HepG2 (cell line): Measurements from ENCODE around the gene RRP12. TPM values are rescaled to one million over a fixed set of nuclear protein-coding genes. Genes with fewer than 3 reads are reported as not detected.
A peak's percentile ranks its signal among the peaks of the same experiment; 100 is the strongest.

ENCODE experiments used
- ARID5B ChIP-seq: IDR thresholded peaks from 2 replicates; pipeline ENCODE4 v1.4.0; 2020; ENCODE audit warnings: mild to moderate bottlenecking, missing genetic modification reagents
- CEBPB ChIP-seq: IDR thresholded peaks from 2 replicates; pipeline ENCODE4 v1.6.1; 2011; ENCODE audit warnings: low read depth, low read length, improper control_type of control experiment, borderline replicate concordance
- DNMT3B ChIP-seq: conservative IDR thresholded peaks from 2 replicates; pipeline ENCODE4 v1.6.1; 2016; ENCODE audit warnings: missing biosample characterization, control low read depth
- DZIP1 ChIP-seq: sonication (generic); formaldehyde crosslinking; IDR thresholded peaks from 2 replicates; pipeline ENCODE4 v1.5.0; 2020; ENCODE audit warnings: mild to moderate bottlenecking, missing genetic modification reagents
- HNF1B ChIP-seq: sonication (generic); formaldehyde crosslinking; IDR thresholded peaks from 2 replicates; pipeline ENCODE4 v1.5.1; 2020; ENCODE audit warnings: mild to moderate bottlenecking, moderate library complexity, missing genetic modification reagents
- HOXA3 ChIP-seq: sonication (generic); formaldehyde crosslinking; IDR thresholded peaks from 2 replicates; pipeline ENCODE4 v1.5.0; 2020; ENCODE audit warnings: missing genetic modification reagents
- KMT2A ChIP-seq: sonication (generic); formaldehyde crosslinking; IDR thresholded peaks from 2 replicates; pipeline ENCODE4 v1.4.0; 2020; ENCODE audit warnings: missing genetic modification reagents
- NR2F1 ChIP-seq, 2 experiments: fragments of 450-650 bp in 1 of 2; formaldehyde crosslinking in 1 of 2; IDR thresholded peaks; 2 replicates each; pipeline versions ENCODE4 v1.5.0 to v1.6.1; 2016 to 2020; ENCODE audit warnings: mild to moderate bottlenecking in 1 of 2, missing compliant biosample characterization in 1 of 2, missing genetic modification reagents in 1 of 2, moderate library complexity in 1 of 2
- PTBP1 ChIP-seq: fragments of 200-400 bp; formaldehyde crosslinking; IDR thresholded peaks from 2 replicates; pipeline ENCODE4 v1.6.1; 2018; ENCODE audit warnings: low read length, low read depth; ENCODE audit not compliant: poor library complexity, severe bottlenecking
- RBM22 ChIP-seq: fragments of 200-400 bp; formaldehyde crosslinking; optimal IDR thresholded peaks from 2 replicates; pipeline ENCODE3; 2017; ENCODE audit warnings: mild to moderate bottlenecking, low read length, moderate library complexity
- SNAPC2 ChIP-seq: sonication (generic); formaldehyde crosslinking; IDR thresholded peaks from 2 replicates; pipeline ENCODE4 v1.8.1; 2022; ENCODE audit warnings: mild to moderate bottlenecking, missing genetic modification reagents
- TCF7 ChIP-seq: sonication (generic); IDR thresholded peaks from 2 replicates; pipeline ENCODE4 v1.6.1; 2016; ENCODE audit warnings: antibody characterized with exemption, low read depth
- U2AF2 ChIP-seq: fragments of 200-400 bp; formaldehyde crosslinking; IDR thresholded peaks from 2 replicates; pipeline ENCODE4 v1.6.1; 2017; ENCODE audit warnings: low read depth, mild to moderate bottlenecking, low read length
- ZFP62 ChIP-seq: sonication (generic); formaldehyde crosslinking; IDR thresholded peaks from 2 replicates; pipeline ENCODE4 v1.4.0; 2020; ENCODE audit warnings: missing genetic modification reagents
- ZNF362 ChIP-seq: sonication (generic); formaldehyde crosslinking; IDR thresholded peaks from 2 replicates; pipeline ENCODE4 v1.4.0; 2020; ENCODE audit warnings: missing genetic modification reagents, mild to moderate bottlenecking, borderline replicate concordance
- ZNF577 ChIP-seq: sonication (generic); formaldehyde crosslinking; IDR thresholded peaks from 2 replicates; pipeline ENCODE4 v1.4.0; 2020; ENCODE audit warnings: mild to moderate bottlenecking, low read depth, missing genetic modification reagents, borderline replicate concordance
- ZNF737 ChIP-seq: sonication (generic); formaldehyde crosslinking; IDR thresholded peaks from 2 replicates; pipeline ENCODE4 v1.5.0; 2020; ENCODE audit warnings: missing genetic modification reagents, mild to moderate bottlenecking, borderline replicate concordance
- ZNF800 ChIP-seq: sonication (generic); formaldehyde crosslinking; IDR thresholded peaks from 2 replicates; pipeline ENCODE4 v1.4.0; 2020; ENCODE audit warnings: missing genetic modification reagents
- ZSCAN9 ChIP-seq: IDR thresholded peaks from 2 replicates; pipeline ENCODE4 v1.6.1; 2016; ENCODE audit warnings: borderline replicate concordance
- polyA plus RNA-seq, 8 experiments: library from polyadenylated mRNA; depleted of rRNA in 3 of 8; stranded (reverse) in 7 of 8; unstranded in 1 of 8; fragments of >200 nt; fragmentation: Illumina TruSeq in 4 of 8; extraction: Trizol in 4 of 8; gene quantifications; 2 replicates each; pipeline versions ENCODE4 v1.2.1 to v1.2.3, GENCODE V29; 2011 to 2016; ENCODE audit warnings: low read depth in 4 of 8, missing spikeins in 1 of 8, mixed read lengths in 1 of 8; ENCODE audit not compliant: insufficient read depth in 1 of 8
- total RNA-seq, 5 experiments: library from RNA; depleted of rRNA; stranded (reverse); fragments of >200 nt; fragmentation: Illumina TruSeq; extraction: Trizol; gene quantifications; 2 replicates each; pipeline ENCODE4 v1.2.3, GENCODE V29; 2016; ENCODE audit warnings: low read depth in 1 of 5

The RRP12 gene
- total and polyA plus RNA-seq, 2 of the 13 experiments (the other 11 are each of a cell fraction or from before 2014, with no cell fraction given): 13.2 to 39.4 TPM

- no peak for TF ChIP-seq ZNF362 (CRISPR knock-in tag)
- no peak for TF ChIP-seq ZNF737 (CRISPR knock-in tag)
- no peak for TF ChIP-seq TCF7
- no peak for TF ChIP-seq ZNF800 (CRISPR knock-in tag)
- TF ChIP-seq DNMT3B (CRISPR knock-in tag): no peak
- TF ChIP-seq HOXA3 (CRISPR knock-in tag): no peak
- TF ChIP-seq ARID5B (CRISPR knock-in tag): no peak
- no peak for TF ChIP-seq ZNF577 (CRISPR knock-in tag)
- TF ChIP-seq RBM22: peak; percentile 87
- TF ChIP-seq ZFP62 (CRISPR knock-in tag): no peak
- TF ChIP-seq HNF1B (CRISPR knock-in tag): no peak
- TF ChIP-seq PTBP1: no peak
- no peak for TF ChIP-seq DZIP1 (CRISPR knock-in tag)
- no peak for TF ChIP-seq SNAPC2 (CRISPR knock-in tag)
- no peak for TF ChIP-seq KMT2A
- TF ChIP-seq ZSCAN9 (CRISPR knock-in tag): no peak
- no peak for TF ChIP-seq CEBPB
- no peak for TF ChIP-seq NR2F1 (CRISPR knock-in tag; IDR thresholded peaks at IDR 0.05)
- TF ChIP-seq U2AF2: no peak
These were observed 26.5 kb upstream of the RRP12 start (continued) for GRCh38 chr10:97427571-97428179.
